OCI-LY3 (cell line): ENCODE data around the gene FAM114A2.
"Not testable (repeated sequence)": the region's sequence is repeated elsewhere in the genome, so short reads cannot be mapped to it uniquely, and the experiment has no call there.

Experiments
- H2AFZ ChIP-seq: fragments of 200-600, 300-600 bp; shearing (Covaris generic); 2 replicates; pipeline ENCODE4 v1.6.0; 2014; ENCODE audit warnings: antibody characterized with exemption, low read depth, low read length
- H3K27ac ChIP-seq: fragments of 200-600, 300-600 bp; sonication (generic); 2 replicates; pipeline ENCODE4 v1.5.1; 2014; ENCODE audit warnings: mild to moderate bottlenecking, low read length, moderate library complexity, mixed read lengths
- H3K27me3 ChIP-seq: fragments of 200-600, 300-600 bp; sonication (generic); 2 replicates; pipeline ENCODE4 v1.6.1; 2014; ENCODE audit warnings: low read depth, low read length, mixed read lengths
- H3K36me3 ChIP-seq: fragments of 200-600, 300-600 bp; sonication (generic); replicated peaks from 2 replicates; pipeline ENCODE3; 2014; ENCODE audit warnings: low read depth, low read length, mixed read lengths
- H3K4me1 ChIP-seq: fragments of 300-600, 200-600 bp; sonication (generic); 2 replicates; pipeline ENCODE4 v1.6.1; 2014; ENCODE audit warnings: low read length, mixed read lengths
- H3K4me2 ChIP-seq: fragments of 200-600, 300-600 bp; sonication (generic); 2 replicates; pipeline ENCODE4 v1.6.1; 2014; ENCODE audit warnings: low read length, mixed read lengths
- H3K4me3 ChIP-seq: fragments of 300-600, 200-600 bp; sonication (generic); 2 replicates; pipeline ENCODE4 v1.5.1; 2014; ENCODE audit warnings: antibody characterized with exemption, mild to moderate bottlenecking, low read length, moderate library complexity
- H3K79me2 ChIP-seq: fragments of 300-600, 200-600 bp; shearing (Covaris generic); 2 replicates; pipeline ENCODE4 v1.6.1; 2014; ENCODE audit warnings: mild to moderate bottlenecking, low read length, mixed read lengths
- H3K9ac ChIP-seq: fragments of 300-600, 200-600 bp; shearing (Covaris generic); 2 replicates; pipeline ENCODE4 v1.6.0; 2014; ENCODE audit warnings: mild to moderate bottlenecking, low read length, moderate library complexity
- H3K9me3 ChIP-seq: fragments of 200-600, 300-600 bp; shearing (Covaris generic); 2 replicates; pipeline ENCODE4 v1.6.1; 2014; ENCODE audit warnings: low read length, mixed read lengths; ENCODE audit not compliant: insufficient read depth
- H4K20me1 ChIP-seq: fragments of 200-600, 300-600 bp; sonication (generic); 2 replicates; pipeline ENCODE4 v1.6.1; 2016; ENCODE audit warnings: low read length, mixed read lengths; ENCODE audit not compliant: insufficient read depth
- EZH2phosphoT487 ChIP-seq: fragments of 200-600 bp; shearing (Covaris generic); IDR thresholded peaks from 2 replicates; pipeline ENCODE4 v1.6.1; 2018; ENCODE audit warnings: antibody characterized with exemption, mixed run types, low read depth
- TF ChIP-seq, protein P1 (sequence below): fragments of 200-600, 300-600 bp; sonication (generic); IDR thresholded peaks from 2 replicates; pipeline ENCODE4 v1.5.1; 2014; ENCODE audit warnings: antibody characterized with exemption, low read length, low read depth

The FAM114A2 gene

DNA sequence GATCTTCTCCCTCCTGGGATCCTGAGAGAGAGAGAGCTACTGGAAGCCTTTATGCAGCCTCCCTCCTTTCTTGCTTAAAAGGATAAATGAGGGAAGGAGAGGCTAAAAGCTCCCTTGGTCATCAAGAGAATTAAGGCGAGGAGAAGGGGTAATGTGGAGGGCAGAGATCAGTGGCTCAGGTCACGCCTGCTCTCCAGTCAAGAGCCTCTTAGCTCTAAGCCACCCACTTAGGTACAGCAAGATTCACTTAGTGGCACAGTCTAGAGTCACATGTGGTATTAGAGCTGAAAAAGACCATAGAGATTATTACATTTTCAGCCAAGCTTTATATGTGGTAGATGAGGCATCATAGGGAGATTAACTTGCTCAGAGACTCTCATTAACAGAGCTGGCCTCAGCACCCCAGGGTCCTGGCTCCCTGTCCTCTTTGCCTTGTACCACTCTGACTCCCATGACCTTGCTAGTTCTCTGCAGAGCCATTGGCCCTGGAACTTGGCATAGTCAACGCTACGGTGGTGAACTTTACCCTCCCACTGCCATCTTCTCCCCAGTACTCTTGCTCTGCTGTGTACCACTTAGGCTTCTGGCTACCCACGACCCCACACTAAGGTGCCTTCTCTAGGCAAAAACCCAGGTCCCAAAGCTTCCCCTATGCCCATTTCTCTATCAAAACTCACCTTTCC lies 37.7 kb upstream of the FAM114A2 start:
- Histone ChIP-seq H3K27ac (no peak overlapping the region), H3K27me3 (no peaks in the 10 kb centered on the region), H3K9ac (no peak overlapping the region), H3K79me2 (no peaks in the 10 kb centered on the region), H2AFZ (no peak overlapping the region), H3K36me3 (no peaks in the 10 kb centered on the region), H3K4me2 (no peak overlapping the region), H3K9me3 (no peaks in the 10 kb centered on the region), H4K20me1 (no peaks in the 10 kb centered on the region), H3K4me3 (no peak overlapping the region), H3K4me1 (0 out of 2 replicates have a peak, but pooled peaks cover 3% of the 10 kb centered on the region)
- TF ChIP-seq EZH2phosphoT487, result no peak
- TF ChIP-seq, protein P1, sequence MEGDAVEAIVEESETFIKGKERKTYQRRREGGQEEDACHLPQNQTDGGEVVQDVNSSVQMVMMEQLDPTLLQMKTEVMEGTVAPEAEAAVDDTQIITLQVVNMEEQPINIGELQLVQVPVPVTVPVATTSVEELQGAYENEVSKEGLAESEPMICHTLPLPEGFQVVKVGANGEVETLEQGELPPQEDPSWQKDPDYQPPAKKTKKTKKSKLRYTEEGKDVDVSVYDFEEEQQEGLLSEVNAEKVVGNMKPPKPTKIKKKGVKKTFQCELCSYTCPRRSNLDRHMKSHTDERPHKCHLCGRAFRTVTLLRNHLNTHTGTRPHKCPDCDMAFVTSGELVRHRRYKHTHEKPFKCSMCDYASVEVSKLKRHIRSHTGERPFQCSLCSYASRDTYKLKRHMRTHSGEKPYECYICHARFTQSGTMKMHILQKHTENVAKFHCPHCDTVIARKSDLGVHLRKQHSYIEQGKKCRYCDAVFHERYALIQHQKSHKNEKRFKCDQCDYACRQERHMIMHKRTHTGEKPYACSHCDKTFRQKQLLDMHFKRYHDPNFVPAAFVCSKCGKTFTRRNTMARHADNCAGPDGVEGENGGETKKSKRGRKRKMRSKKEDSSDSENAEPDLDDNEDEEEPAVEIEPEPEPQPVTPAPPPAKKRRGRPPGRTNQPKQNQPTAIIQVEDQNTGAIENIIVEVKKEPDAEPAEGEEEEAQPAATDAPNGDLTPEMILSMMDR, result no peak

DNA sequence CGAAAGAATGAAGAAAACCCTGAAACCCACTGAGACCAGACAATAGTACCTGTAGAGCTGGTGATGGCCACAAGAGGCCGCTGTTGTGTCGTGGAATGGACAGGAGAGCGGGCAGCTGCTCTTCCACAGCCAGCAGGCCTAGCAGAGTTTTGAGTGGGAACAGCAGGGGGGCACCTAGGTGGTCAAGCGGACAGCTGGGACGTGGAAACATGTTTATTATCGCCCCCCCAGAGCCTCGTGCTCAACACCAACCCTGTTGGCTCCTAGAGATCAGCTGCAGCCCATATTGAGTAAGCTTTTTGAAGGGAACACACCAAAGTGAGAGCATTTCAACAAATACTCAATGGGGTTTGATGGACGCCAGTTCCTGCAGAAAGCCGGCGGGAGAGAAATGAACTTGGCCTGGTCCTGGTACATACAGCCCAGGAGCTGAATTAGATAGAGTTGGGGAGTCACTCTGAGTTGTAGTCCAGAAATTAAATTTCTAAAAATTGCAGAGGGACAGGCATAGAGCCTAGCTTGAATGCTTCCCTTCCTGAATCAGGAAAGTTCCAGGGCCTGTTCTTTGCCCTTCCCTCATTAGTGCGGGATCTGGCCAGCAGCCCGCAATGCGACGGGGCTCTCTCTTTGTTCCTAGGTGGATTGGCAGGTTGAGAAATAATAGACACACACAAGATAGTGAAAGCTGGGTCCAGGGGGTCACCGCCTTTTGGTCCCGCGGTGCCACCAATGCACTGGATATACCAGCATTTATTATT lies 33.9 kb upstream of the FAM114A2 start:
- Histone ChIP-seq H3K36me3 (no peaks in the 10 kb centered on the region), H3K27ac (no peak overlapping the region), H3K79me2 (no peaks in the 10 kb centered on the region), H3K4me1 (0 out of 2 replicates have a peak, but pooled peaks cover 3% of the 10 kb centered on the region), H3K4me2 (peak overlapping the region; percentile 83), H2AFZ (peak overlapping the region; percentile 47), H3K9ac (no peak overlapping the region), H4K20me1 (no peaks in the 10 kb centered on the region), H3K4me3 (peak overlapping the region; percentile 46), H3K9me3 (no peaks in the 10 kb centered on the region), H3K27me3 (no peaks in the 10 kb centered on the region)
- TF ChIP-seq EZH2phosphoT487, result no peak
- TF ChIP-seq, protein P1, result peak; percentile 87

DNA sequence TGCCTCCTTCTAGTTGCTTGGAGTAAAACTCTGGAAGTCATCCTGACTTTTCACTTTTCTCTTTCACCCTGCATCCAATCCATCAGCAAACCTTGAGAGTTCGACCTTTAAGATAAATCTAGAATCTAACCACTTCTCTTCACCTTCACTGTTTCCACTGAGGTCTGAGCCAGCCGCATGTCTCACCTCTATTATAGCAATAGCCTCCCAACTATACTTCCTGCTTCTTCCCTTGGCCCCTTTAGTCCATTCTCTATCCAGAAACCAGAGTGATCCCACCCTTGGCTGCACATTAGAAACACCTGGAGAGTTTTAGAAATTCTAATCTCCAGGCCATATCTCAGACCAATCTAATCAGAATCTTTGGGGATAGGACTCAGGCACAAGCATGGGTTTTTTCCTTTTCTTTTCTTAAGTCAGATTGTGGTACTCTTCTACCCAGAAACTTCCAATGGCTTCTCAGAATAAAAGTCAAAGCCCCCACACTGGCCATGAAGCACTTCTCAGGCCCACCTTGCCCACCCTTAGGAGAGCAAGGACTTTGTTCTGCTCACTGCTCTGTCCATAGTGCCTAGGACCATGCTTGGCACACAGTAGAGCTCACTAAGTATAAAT lies 33.2 kb upstream of the FAM114A2 start:
- Histone ChIP-seq H2AFZ (peak overlapping the region; percentile 47), H4K20me1 (no peaks in the 10 kb centered on the region), H3K9ac (no peak overlapping the region), H3K36me3 (no peaks in the 10 kb centered on the region), H3K4me1 (0 out of 2 replicates have a peak, but pooled peaks cover 3% of the 10 kb centered on the region), H3K4me2 (peak overlapping the region; percentile 83), H3K27ac (no peak overlapping the region), H3K79me2 (no peaks in the 10 kb centered on the region), H3K27me3 (no peaks in the 10 kb centered on the region), H3K9me3 (no peaks in the 10 kb centered on the region), H3K4me3 (peak overlapping the region; percentile 46)
- TF ChIP-seq, protein P1, result no peak
- no peak for TF ChIP-seq EZH2phosphoT487

DNA sequence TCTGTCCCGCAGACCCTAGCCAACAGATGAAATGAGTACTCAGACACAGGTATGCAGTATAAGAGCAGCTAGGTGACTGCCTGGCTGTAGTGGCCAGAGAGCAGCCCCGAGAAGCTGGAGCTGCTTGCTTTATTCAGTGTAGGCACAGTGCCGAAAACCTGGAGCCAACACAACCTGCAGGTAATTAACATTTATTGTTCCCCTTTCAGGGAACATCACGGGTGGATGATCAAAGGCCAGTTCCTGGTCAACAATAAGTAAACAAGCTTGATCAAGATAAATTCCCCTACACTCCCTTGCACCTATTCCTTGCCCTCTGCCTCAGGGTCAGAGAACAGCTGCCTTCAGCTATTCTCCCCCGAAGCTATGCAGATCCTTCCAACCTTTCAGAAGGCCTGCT lies 31.1 kb upstream of the FAM114A2 start:
- H3K4me3 ChIP-seq, H3K4me2 ChIP-seq, H3K27ac ChIP-seq, H3K79me2 ChIP-seq, H3K4me1 ChIP-seq, H3K36me3 ChIP-seq, H3K9me3 ChIP-seq, H3K27me3 ChIP-seq, H4K20me1 ChIP-seq, H2AFZ ChIP-seq, H3K9ac ChIP-seq: not testable (repeated sequence)
